Measurements from ENCODE around the gene REC8.

Gene REC8

DNA sequence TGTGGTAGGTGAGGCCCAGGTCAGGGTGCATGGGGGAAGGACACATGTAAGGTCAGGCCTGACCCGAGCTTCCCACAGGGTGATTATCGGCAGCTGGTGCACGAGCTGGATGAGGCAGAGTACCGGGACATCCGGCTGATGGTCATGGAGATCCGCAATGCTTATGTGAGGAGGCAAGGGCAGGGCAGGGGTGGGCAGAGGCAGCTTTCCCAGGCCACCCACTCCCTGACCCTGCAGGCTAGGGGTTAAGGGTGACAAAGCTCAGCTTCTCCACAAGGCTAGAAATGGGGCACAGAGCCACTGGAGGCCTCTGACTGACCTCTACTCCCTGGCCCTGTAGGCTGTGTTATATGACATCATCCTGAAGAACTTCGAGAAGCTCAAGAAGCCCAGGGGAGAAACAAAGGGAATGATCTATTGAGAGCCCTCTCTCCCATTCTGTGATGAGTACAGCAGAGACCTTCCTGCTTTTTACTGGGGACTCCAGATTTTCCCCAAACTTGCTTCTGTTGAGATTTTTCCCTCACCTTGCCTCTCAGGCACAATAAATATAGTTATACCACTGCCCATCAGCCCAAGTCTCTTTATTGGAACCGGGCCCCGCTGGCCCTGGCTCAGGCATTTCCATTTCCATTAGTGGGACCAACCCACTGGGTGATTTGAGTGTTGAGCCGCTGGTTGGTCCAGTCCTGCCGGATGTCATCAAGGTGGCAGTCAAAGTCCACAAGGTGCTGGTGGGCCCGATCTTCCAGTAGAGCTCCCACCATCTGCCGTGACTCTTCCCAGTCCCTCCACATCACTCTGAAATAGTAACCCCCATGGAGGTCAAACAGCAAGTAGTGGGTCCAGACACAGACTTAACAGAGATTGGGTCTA, 33.2 kb upstream of the REC8 start:
- DNase-seq (ENCODE audit: low read depth): no peak

- no peak for DNase-seq (ENCODE audit: low read depth)
These were observed 32.5 kb upstream of the REC8 start for GRCh38 chr14:24139272-24139934.

DNA sequence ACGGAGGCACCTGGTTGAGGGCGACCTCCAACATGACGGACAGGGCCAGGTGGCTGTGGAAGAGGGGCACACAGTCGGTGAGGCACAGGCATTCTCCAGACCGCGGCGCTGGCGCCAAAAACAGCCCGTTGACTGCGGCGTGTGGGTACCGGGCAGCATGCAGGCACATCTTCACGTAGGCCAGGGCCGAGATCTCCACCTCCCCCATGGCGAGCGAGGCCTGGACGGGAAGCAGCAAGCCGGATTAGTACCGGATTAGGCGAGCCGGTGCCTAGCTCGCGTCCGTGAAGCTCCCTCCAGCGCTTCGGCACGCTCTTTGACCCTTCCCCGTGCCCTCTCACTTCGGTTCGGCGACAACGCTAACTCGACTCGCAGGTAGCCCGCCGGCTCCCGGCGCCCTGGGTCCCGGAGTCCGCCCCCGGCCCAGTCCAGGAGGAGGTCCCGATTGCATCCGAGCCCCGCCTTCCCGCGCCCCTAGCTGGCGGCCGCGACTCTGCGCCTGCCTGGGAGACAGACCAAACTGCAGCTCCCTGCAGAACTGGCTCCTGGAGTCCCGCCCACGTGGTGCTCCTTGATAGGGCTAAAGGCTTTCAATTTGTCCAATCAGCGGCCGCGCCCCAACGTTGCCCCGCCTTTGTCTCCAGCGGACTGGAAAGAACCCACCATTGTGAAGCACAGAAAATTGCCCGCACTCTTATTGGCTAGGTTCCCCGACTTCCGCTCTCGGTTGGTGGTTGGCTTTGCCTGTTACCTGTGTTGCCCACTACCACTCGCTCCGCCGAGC, 30.6 kb upstream of the REC8 start, which contains the start of gene EMC9:
Gene EMC9 (minus strand): TSS at position 495 of the 784 bp plus-strand sequence. CDS start 287 bp downstream, at position 208.
- DNase-seq (ENCODE audit: low read depth): peak; percentile 100

- DNase-seq (ENCODE audit: low read depth): no peak
These were observed 28.4 kb upstream of the REC8 start for GRCh38 chr14:24143511-24143910.

DNA sequence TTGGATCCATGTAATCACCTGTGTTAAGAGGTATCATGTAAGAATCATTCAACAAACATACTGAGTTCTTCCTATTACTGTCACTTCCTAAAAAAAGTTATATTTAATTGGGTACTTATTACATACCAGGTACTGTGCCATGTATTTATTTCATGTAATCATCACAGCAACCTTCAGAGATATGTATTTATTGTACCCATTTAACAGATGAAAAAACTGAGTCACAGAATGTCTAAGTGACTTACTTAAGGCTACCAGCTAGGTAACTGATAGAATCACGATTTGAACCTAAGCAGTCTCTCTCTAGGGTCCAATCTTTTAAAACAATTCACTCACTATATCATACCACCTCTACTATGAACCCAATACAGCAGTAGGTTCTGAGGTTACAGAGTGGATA, 27.4 kb upstream of the REC8 start:
- DNase-seq (ENCODE audit: low read depth): no peak

DNA sequence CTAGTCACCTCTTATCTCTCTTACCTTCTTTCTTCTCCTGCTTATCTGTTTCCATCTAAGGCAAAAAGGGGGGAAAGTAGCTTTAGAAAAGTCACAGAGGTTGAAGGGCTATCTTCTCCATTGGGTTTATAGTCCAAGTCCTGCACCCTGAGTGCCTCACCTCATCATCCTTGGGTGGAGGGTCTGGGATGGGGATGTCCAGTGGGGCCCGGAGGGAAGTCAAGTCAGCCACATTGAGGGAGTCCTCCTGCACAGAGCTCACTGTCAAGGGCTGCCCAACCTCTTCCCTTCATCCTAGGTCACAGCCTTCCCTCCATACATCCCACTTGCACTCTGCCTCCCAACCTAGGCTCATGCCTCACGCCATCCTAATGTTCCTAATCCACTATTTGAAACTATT, 26.7 kb upstream of the REC8 start:
- no peak for DNase-seq (ENCODE audit: low read depth)

DNA sequence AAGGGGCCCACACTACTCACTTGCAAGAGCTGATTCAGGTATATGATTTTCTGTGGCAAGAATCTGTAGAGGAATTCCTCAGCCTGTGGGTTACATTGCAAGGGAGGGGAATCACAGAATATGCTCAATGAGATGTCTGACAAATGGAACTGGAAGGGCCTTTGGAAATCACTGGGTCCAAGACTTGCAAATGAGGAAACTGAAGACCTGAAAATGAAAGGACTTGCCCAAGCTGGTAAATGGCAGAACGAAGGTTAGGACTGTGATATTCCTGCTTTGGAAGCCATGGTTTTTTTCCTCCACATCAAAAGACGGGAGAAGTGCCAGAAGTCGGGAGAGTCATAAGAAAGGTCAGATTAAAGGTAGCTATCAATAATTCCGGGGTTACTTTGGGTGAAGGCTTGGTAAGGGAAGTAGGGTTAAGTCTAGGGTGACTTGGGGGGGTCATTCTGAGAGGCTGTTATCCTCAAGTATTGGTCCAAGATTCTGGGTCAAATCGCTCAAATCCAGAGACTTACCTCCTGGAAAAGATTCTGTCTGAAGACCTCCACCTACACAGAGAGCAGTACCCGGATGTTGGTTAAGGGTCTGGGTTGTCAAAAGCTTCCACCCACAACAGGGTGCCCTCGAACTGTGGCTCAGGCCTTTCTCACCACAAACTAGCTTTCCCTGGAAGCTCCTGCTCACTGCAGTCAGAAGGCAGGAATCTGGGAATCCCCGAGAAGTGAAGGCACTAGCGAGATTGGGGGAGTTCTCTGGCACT, 26.0 kb upstream of the REC8 start:
- no peak for DNase-seq (ENCODE audit: low read depth)

DNA sequence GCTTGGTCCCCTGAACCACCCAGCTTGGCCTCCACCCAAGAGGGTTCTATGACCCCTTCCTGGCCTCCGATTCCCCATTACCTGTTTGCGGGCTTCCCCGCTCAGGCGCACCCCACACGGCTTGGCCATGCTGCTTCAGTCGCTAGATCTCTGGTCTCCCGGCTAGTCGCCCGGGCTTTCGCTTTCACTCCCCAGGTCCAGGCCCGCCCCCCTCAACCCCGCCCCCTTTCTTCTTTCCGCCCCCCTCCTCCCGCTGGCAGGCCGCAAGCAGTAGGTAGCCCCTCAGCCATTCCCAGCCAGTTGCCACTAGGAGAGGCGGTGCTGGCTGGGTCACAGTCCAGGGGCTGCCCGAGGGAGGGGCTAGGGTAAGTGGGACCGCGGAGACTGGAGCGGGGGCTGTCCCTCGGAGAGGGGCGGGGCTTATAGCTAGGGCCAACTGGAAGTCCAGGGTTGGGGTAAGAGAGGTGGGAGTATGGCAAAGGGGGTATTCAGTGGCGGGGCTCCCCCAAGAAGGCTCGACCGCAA, 25.4 kb upstream of the REC8 start, which contains the start of gene PSME2:
Gene PSME2 (minus strand): TSS at position 158 of the 525 bp plus-strand sequence. CDS start 29 bp downstream, at position 129.
- DNase-seq (ENCODE audit: low read depth): peak; percentile 87

- DNase-seq (ENCODE audit: low read depth): peak; percentile 97
These were observed 24.7 kb upstream of the REC8 start, which contains the start of gene RNF31 for GRCh38 chr14:24146978-24147760. Gene RNF31 (plus strand): TSS chr14:24147498. CDS start chr14:24147699, 201 bp downstream.

GRCh38 chr14:24147761-24148428, 24.0 kb upstream of the REC8 start:
- no peak for DNase-seq (ENCODE audit: low read depth)

GRCh38 chr14:24149302-24149969, 22.4 kb upstream of the REC8 start:
- no peak for DNase-seq (ENCODE audit: low read depth)

- DNase-seq (ENCODE audit: low read depth): no peak
These were observed 21.8 kb upstream of the REC8 start for GRCh38 chr14:24150061-24150460.

GRCh38 chr14:24150567-24150966, 21.3 kb upstream of the REC8 start:
- no peak for DNase-seq (ENCODE audit: low read depth)

DNA sequence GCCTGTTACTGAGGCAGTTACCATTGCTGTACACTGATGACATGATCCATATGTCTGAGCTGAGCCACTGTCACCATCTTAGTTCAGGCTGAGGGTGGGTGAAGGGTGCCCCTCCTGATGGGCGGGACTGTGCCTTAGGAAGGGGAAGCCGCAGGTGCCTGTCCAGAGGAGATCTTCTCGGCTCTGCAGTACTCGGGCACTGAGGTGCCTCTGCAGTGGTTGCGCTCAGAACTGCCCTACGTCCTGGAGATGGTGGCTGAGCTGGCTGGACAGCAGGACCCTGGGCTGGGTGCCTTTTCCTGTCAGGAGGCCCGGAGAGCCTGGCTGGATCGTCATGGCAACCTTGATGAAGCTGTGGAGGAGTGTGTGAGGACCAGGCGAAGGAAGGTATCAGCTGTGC, 20.9 kb upstream of the REC8 start:
- DNase-seq (ENCODE audit: low read depth): no peak

- no peak for DNase-seq (ENCODE audit: low read depth)
These were observed 20.3 kb upstream of the REC8 start for GRCh38 chr14:24151404-24152080.

GRCh38 chr14:24155100-24155499, 16.8 kb upstream of the REC8 start:
- no peak for DNase-seq (ENCODE audit: low read depth)

DNA sequence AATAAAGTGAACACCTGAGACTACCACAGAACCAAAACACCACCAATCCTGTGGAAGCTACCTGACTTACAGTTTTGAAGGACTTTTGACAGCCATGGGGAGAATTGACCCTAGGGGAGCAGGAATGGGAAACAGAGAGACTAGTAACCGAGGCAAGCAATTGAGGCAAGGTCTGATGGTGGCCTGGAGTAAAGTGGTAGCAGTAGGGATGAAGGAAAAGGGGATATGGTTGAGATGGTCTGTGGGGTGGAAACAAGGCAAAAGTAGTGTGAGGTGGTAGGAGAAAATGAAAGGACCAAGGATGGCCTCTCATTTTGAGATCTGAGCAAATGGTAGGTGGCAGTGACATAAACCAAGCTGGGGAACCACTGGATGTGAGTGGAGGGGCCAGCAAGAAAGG, 15.0 kb upstream of the REC8 start:
- no peak for DNase-seq (ENCODE audit: low read depth)

GRCh38 chr14:24157331-24157730, 14.5 kb upstream of the REC8 start:
- no peak for DNase-seq (ENCODE audit: low read depth)

Measured in T-helper 22 cell (primary cell).